GM23338 (cell line): ENCODE measurements around the gene LPIN1.

Experiments
- CREB1 ChIP-seq: fragments of 250-450 bp; sonication (Bioruptor Pico); IDR thresholded peaks from 2 replicates; pipeline ENCODE4 v1.5.0; 2020; ENCODE audit warnings: low read depth, mild to moderate bottlenecking, moderate library complexity
- CTCF ChIP-seq, 2 experiments: fragments of 200-600 bp in 1 of 2; sonication (generic) in 1 of 2; conservative IDR thresholded peaks; 2 replicates each; pipeline versions ENCODE4 v1.5.1 to v1.6.1; 2016 to 2017; ENCODE audit warnings: antibody characterized with exemption in 2 of 2, low read depth in 2 of 2, mild to moderate bottlenecking in 2 of 2, moderate library complexity in 1 of 2
- ETS1 ChIP-seq: IDR thresholded peaks from 2 replicates; pipeline ENCODE4 v1.6.1; 2016; ENCODE audit warnings: antibody characterized with exemption
- EZH2 ChIP-seq: fragments of 200-600 bp; sonication (generic); IDR thresholded peaks from one replicate; pipeline ENCODE4 v1.8.0; 2017; ENCODE audit warnings: antibody characterized with exemption, mild to moderate bottlenecking, low read depth; ENCODE audit not compliant: unreplicated experiment
- EZH2phosphoT487 ChIP-seq: fragments of 200-600 bp; sonication (generic); IDR thresholded peaks from one replicate; pipeline ENCODE4 v1.8.1; 2018; ENCODE audit warnings: antibody characterized with exemption; ENCODE audit not compliant: unreplicated experiment
- JUNB ChIP-seq: IDR thresholded peaks from one replicate; pipeline ENCODE4 v1.6.1; 2016; ENCODE audit warnings: antibody characterized with exemption; ENCODE audit not compliant: unreplicated experiment
- NANOG ChIP-seq: IDR thresholded peaks from 2 replicates; pipeline ENCODE4 v1.6.1; 2016; ENCODE audit warnings: antibody characterized with exemption, borderline replicate concordance
- POLR2AphosphoS5 ChIP-seq: IDR thresholded peaks from 2 replicates; pipeline ENCODE4 v1.6.1; 2016; ENCODE audit warnings: antibody characterized with exemption, low read depth
- REST ChIP-seq: IDR thresholded peaks from one replicate; pipeline ENCODE4 v1.6.1; 2018; ENCODE audit warnings: antibody characterized with exemption; ENCODE audit not compliant: unreplicated experiment
- STAT1 ChIP-seq: IDR thresholded peaks from one replicate; pipeline ENCODE4 v1.6.1; 2016; ENCODE audit warnings: antibody characterized with exemption; ENCODE audit not compliant: unreplicated experiment
- ZNF114 ChIP-seq: fragments of 250-450 bp; sonication (Bioruptor Pico); IDR thresholded peaks from 2 replicates; pipeline ENCODE4 v1.5.0; 2020; ENCODE audit warnings: mild to moderate bottlenecking, moderate library complexity
- ZNF331 ChIP-seq: fragments of 250-450 bp; sonication (Bioruptor Pico); IDR thresholded peaks from 2 replicates; pipeline ENCODE4 v1.5.0; 2020; ENCODE audit warnings: low read depth, mild to moderate bottlenecking, moderate library complexity
- ZNF462 ChIP-seq: fragments of 250-450 bp; sonication (Bioruptor Pico); IDR thresholded peaks from 2 replicates; pipeline ENCODE4 v1.5.0; 2020; ENCODE audit warnings: mild to moderate bottlenecking, moderate library complexity

- TF ChIP-seq CTCF (conservative IDR thresholded peaks at IDR 0.05; ENCODE audit: low read depth in 2 of 2) (no peak), POLR2AphosphoS5 (no peak), JUNB (no peak), EZH2phosphoT487 (no peak), CREB1 (no peak), EZH2 (no peak), REST (peak; percentile 50), ZNF114 (no peak), ZNF462 (CRISPR knock-in tag) (no peak), STAT1 (no peak), ETS1 (no peak), ZNF331 (CRISPR knock-in tag) (no peak), NANOG (no peak)
Observed at GRCh38 chr2:11788461-11789124, 42.2 kb downstream of the LPIN1 start.
